HG03095 (cell line): ENCODE results near the gene TMPRSS4.

Experiments used
- ATAC-seq: cut with Tn5 transposase; IDR thresholded peaks from one replicate; pipeline ENCODE4 v1.9.1; 2021; ENCODE audit warnings: moderate library complexity; ENCODE audit not compliant: unreplicated experiment

TMPRSS4 gene

DNA sequence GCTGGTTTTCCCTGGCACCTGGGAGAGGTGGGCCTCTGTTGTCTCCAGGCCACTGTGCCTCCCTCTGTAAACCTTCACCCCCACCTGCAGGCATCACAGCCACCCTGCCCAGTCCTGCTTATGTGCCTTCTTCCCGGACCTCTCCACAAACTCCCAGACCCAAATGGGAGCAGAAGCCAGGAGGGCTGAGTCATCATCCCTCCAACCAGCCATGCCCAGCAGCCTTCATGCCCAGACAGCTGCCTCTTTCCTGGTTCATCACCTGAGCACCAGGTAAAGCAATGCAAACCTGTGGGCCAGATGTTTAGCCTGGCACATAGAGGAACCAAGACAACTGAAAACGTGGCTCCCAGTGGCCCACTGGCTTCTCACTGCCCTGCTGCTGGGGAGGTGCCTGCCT is 2.1 kb upstream of the TMPRSS4 start:
- no peak for ATAC-seq

DNA sequence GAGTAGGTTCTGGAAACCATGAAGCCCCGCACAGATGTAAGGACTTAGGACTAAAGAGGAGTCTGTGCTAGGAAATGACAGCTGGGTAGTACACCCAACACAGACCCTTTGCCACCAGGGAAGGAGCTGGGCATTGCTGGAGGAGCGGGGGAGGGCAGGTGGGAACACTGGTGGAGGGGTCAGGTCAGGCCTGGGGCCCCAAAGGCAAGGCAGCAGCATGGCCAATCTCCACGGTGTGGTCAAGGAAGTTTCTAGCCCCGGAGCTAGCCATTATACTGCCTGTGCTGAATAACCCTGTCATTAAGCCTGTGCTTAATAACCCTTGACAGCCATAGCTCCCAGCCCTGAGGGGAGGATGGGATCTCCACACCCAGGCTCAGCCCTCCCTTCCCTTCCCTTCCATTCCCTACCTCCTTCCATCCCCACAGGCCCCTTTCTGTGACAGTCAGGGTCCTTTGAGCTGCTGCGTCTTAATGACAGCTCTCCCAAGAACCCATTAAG is 2.1 kb downstream of the TMPRSS4 start:
- no peak for ATAC-seq

DNA sequence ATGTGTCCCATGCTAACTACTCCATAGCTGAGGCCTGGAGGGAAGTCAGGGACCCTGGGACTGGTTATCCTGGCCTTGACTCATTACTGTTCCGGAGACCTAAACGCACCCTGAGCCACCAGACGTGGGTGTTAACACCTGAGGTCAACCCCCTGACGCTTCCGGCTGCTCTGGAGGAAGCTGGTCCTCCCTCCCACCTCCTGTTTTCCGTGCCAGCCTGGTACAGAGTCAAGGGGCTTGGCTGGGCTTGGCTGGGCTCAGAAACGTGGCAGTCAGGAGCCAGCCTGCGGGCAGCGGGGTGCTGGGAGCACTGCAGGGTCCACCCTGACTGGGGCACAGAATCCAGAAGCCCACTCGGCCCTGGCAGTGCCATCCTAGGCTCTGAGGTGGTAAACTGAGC is 2.6 kb downstream of the TMPRSS4 start:
- no peak for ATAC-seq

DNA sequence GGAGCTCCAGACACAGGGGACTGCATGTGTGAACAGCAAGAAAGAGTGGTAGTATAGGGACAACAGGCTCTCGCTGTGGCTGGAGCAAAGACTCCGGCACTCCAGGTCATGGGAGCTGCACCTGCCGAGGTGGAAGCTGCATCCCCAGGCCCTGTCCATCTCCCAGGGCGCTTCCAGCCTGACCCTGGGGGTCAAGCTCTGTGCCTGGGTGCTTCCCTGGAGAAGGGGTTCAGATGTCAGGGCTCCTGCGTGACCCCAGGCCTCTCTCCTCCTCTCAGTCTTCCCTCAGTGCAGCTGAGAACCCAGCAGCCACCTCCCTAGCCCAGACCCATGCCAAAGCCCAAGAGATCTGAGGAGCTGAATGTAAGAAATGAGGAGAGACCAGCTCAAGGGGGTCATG is 3.4 kb downstream of the TMPRSS4 start:
- no peak for ATAC-seq

DNA sequence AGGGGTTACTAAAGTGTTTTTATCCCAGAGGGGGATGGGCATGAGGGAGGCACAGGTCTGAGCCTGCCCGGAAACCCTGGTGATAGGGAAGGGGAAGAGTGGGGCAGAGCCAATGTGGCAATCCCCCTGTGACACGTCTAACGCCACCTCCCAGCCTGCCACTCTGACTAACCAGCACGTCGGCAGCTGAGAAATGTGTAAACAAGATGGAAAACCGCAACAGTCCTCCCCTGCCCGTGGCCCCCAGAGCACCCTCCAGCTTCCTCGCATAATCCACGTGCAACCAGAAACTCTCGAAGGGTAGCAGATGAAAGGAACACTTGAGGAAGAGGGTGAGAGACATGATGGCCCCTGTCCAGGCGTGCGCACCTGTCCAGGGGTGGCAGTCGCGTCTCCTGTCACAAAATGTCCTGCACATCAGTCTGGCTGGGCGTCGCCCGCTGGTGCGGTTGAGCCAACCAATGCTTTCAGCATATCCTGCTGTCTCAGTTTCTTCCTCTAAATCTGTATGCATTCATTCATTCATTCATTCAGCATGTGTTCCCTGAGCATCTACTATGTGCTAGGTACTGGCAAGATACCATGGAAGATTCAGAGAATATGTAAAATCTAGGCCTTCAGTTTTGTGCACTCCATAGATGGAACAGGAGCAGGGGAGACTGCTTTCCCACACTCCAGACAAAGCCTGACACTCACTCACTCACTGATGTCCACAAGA is 4.5 kb downstream of the TMPRSS4 start:
- ATAC-seq: no peak

DNA sequence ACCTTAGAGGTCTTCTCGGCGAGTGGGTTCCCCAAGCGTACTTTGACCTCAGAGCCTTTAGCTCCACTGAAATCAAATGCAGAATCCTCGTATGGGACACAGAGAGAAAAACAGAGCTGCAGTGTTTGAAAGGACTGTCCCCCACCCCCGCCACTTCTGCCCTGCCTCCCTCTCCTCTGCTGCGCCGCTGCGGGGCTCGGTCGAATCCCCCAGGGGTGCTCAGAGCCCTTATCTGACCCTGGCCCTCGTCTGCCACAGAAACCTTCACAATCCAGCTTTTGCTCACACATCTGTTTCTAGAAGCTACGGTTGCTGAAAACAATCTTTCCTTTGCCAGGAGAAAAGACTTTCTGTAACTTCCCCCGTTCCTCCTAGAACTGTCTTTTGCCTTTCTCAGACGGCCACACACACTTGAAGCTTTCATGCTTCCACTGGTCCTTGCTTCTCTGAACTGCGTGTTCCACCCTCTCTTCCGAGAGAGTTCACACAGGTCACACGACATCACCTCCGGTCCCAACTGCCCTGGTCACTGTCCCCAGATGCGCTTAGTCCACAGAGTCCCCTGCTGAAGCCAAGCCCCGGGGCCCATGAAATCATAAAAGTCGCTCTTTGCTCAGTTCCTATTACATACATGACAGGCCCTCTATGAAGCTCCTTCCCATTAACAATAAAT is 6.1 kb downstream of the TMPRSS4 start:
- ATAC-seq: no peak

DNA sequence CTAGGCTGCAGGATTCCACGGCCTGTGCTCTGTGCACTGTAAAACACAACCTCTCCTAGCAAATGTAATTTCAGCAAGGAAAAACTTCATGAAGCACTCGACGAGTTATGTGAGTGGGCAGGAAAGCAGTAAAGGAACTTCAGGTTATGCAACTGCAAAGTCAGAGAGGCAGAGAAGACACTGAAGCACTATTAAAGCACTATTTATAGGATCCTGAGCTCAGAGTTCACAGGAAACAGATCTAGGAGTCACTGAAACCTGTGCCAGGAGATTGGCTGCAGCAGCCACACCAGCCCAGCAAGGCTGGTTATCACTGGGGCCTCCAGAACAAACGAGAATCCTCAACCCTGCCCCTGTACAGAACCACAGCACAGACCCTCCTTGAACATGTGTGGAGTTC is 7.4 kb downstream of the TMPRSS4 start:
- no peak for ATAC-seq

DNA sequence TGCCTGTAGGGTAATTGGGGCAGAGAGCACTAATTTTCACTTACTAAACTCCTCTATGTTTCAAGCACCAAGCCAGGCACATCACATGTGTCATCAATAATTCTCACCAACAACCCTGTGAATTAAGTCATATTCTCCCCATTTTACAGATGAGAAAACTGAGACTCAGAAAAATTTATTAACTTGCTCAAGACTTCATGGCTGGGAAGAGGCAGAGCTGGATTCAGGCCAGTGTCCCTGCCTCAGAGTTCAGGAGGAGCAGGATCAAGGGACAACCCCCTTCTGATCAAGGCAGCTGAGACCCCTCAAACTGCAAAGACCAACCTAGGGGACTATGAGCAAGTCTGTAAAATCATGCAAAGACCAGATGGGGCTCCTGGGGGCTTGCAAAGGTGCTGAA is 7.8 kb downstream of the TMPRSS4 start:
- no peak for ATAC-seq

DNA sequence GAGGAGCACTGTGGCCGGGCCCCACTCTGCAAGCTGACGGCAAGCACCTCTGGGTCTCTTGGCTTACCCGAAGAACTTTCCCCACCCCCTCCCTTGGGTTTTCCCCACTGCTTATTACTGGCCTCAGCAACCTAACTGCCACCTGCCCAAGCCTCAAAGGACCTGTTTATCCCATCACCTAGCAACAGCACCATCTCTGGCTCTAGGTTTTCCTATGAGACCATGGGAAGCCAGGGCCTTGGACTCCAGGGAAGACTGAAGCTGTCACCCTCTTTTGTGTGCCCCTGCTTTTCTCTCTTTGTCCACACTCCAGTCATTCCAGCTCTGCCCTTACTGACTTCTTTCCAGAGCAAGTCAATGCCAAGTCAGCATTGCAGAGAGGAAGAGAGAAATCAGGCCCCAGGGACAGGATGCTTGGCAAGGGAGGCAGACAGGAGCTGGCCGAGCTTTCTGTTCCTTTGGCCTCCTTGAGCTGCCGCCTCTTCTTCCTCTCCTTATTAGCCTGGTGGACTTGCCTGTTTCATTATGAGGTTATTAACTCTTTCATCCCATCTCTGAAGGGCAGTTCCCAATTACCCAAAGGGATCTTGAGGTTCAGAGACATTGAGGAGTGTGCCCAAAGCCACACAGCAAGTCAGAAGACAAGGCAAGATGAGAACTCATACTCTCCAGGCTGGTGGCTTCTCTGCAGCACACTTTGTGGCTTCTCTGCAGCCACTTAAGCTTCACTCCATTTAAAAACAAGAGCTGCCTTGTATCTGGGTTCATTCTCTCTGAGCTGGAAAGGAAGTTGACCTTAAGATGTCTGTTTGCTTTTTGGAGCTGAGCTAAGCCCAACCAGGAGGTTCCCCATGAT is 10.3 kb downstream of the TMPRSS4 start, which contains the start of gene SMIM35:
Gene SMIM35, minus strand, starts transcription at position 51 of the 856 bp plus-strand sequence. CDS start 206 bp downstream, outside the sequence.
- no peak for ATAC-seq

DNA sequence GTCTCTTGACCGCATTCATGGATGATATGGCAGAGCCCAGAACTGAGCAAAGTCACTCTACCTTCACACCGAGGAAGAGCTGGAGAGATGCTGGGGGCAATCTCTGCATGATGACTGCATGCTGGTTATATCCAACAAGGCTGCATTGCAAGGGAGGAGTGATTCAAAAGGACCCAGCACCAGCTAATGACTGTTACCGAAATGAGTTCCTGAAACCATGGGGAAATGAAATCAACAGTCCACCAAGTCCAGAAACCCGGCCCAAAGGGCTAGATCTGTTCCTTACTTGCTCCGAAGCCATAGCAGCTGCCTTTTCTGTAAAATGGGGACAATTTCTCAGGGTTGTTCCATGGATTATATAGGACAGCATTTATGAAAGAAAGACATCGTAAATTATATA is 11.1 kb downstream of the TMPRSS4 start:
- ATAC-seq: no peak

DNA sequence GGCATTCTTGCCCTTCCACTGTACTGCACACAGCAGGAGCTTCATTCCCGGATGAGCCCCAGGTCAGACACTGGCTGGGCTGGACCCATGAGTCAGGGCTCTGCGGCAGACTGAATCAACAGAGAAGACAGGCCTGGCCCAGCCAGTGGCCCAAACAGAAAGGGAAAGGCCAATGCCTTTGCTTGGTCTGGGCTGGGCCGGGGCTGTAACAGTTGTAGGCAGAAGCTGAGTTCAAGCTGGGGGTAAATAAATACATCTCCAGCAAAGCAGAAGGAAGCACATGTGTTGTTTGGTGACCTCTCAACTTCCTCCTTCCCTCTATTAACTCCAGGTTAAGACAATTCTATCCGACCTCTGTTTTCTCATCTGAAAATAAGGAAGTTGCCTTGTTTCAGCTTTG is 11.7 kb downstream of the TMPRSS4 start:
- no peak for ATAC-seq

DNA sequence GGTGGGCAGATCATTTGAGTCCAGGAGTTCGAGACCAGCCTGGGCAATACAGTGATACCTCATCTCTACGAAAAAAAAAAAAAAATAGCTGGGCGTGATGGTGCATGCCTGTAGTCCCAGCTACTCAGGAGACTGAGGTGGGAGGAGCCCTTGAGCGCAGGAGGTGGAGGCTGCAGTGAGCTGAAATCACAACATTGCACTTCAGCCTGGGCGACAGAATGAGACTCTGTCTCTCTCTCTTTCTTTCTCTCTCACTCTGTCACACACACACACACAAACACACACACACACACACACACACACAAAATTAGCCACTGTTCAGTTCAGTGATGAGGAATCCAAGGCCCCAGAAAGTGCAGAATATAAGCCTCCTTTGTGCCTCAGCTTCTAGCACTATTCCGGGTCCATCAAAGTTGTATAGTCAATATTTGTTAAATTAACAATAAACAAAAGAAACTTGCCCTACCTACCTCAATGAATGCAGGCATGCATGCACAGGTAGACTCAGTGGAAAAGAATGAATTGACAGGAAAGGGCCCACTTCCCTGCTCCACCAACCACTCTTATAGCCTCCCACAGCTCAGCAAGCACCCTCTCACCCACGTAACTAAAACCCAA is 13.8 kb downstream of the TMPRSS4 start:
- ATAC-seq: no peak

DNA sequence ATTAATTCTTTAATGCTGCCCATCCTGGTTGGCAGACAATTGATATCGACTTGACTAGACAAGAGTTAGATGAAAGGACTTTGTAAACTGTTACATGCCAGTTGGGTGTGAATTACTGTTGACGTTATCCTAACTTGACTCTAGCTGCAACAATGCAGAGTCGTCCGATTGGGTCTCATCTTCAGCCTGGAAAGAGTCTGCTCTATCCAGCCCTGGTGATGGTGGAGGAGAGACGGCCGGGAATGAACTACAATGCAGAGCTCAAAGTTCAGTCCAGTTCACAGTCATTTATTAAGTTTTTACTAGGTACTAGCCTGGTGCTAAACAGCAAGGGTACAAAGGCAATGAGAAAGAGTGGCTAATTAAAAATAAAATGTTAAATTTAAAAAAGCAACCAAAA is 14.8 kb downstream of the TMPRSS4 start:
- ATAC-seq: no peak

DNA sequence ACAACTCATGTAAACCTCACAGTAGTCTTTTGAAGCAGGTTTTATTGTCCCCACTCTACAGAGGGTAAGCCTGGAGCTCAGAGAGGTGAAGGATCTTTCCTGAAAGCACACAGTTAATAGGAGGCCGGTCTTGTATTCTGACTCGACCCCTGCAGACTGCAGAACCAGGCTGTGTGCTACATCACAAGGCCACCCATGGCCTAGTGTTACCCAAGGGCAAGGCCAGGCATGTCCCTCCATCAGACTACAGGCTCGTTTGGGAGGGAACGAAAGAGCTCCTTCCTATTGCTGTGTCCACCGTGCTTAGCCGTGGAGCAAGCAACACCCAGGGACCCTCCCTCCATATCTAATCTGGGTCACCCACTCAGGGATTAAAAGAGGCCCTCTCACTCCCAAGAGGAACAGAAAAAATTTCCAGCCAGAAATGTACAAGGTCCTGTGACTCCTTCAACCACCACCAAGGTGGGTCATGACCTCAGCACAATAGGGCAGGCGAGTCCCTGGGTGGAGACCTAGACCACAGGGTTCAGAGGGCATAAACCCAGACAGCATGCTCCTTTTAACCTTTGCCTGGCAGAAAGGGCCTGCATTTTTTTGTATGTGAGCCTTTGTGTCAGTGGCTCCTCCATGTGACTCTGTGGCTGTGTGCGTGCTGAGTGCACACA is 16.2 kb downstream of the TMPRSS4 start:
- no peak for ATAC-seq

DNA sequence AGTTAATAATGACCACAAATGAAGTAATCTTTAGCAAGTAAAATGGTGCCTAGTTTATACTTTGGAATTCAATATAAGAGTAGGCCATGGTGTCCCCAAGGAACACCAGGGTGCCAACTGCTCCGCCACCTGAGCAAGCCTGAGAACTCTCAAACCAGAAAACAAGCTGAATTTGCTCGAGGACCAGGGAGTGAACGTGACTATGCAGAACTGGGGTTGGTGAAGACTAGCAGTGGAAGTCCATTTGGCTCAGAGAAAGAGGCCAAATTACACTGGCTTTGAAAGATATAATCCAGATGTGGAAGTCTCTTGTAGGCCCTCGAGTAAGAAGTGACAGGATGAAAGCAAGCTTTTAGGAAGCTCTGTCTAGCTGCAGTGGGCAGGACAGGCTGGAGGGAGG is 18.6 kb downstream of the TMPRSS4 start:
- ATAC-seq: no peak

DNA sequence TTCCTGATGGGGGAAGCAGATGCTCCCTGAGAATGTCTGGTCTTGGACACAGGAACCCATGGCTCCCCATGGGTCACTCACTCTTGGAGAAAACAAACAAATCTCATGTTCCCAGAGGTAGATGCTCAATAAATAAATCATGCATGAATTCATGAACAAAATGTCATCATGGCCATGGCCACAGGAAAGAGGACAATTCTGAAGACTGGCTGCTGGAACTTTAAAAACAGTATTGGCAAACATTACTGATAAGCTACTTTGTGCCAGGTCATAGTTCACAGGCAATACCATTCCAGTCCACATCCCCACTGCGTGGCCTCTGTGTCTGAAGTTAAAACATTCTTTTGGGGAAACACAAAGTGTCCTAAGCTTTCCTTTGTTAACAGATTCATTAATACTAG is 19.1 kb downstream of the TMPRSS4 start:
- ATAC-seq: no peak

DNA sequence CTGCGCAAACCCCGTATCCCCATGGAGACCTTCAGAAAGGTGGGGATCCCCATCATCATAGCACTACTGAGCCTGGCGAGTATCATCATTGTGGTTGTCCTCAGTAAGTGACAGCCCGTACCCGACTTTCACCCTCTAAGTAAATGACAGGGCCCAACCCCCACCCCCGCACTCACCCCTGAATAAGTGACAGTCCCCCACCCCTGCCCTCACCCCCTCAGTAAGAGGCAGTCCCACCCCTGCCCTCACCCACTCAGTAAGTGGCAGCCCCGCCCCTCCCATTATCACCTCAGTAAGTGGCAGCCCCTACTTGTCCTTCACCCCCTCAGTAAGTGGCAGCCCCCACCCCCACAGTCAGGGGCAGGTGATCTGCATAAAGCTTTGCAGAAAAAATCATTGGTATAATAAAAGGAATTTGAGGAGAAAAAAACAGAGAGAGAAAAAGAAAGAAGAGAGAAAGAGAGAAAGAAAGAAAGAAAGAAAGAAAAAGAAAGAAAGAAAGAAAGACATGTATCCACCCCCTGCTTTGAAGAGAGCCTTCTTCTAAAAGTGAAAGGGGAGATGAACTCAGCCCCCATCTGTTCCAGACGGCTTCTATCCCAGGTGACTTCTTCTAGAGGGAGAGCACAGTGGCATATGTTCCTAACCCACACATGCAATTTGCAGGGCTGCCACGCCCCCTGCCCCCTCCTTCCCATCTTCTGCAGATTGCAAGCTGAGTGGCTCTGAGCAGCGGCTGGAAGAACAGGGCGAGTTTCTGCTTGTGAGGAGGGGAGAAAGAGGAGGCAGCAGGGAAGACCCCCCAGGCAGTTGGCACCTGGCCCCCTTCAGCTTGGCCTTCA is 22.3 kb downstream of the TMPRSS4 start:
- ATAC-seq: no peak

DNA sequence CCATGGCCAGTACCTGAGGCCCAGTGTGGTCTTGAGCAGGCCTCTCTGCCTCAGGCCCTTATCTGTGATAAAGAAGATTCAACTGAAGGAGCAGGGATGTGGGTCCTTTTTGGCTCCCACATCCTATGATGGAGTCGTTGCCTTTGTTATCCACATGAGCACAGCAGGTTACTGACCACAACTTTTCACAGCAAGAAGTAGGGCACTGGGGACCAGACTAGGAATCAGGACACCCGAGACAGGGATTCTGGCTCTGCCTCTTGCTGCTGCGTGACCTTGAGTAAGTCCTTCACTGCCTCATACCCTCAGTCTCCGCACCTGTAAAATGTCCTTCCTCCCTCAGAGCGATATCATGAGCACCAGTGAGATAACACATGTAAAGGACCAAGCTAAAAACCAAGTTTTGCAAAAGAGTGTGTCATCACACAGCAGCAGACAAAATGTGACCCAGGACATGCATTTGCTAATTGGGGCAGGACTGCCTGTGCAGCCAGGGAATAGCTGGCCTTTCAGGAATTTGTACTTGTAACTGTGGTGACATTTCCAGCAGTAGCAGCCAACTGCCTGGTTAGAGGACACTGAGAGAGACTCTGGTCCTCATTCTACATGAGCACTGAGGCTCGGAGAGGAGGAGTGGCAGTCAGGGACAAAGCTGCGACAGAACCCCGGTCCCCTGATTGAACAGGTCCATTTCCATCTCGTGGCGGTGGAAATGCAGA is 23.1 kb downstream of the TMPRSS4 start:
- ATAC-seq: no peak

DNA sequence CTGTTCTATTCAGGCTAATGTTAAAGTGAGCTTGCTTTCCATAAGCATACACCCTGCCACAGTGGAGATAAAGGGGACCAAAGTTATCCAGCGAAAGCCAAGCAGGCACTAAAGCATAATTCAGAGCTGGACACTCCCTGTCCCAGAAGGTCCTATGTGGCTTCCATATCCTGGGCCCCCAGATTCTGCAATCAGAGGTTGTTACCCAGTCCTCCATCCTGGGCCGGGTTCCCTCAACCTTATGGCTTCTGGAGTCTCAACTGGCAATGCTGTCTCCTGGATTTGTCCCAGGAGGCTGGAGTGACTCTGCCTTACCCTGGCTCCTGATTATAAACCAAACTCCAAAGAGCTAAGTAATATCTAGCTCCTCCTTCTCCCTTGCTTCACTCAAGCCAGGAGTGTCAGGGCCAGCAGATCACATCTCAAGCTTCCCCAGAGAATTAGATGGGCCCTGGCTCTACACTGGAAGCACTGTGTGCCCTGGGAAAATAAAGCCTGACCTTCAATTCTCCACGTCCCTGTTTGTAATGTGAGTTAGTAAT is 23.9 kb downstream of the TMPRSS4 start:
- no peak for ATAC-seq
